ENCODE data around the gene PAQR5. TPM values are rescaled to one million over a fixed set of nuclear protein-coding genes. Genes with fewer than 3 reads are reported as not detected.

PAQR5 gene
- total and polyA plus RNA-seq, 4 donors: 0.19 to 1.1 (median 0.53) TPM

GRCh38 chr15:69380100-69380725, 81.5 kb downstream of the PAQR5 start:
- DNase-seq (ENCODE audit: low spot score): no peak
- no peak overlapping the region for H3K27ac ChIP-seq (ENCODE audit: low read depth in 1 of 2, low read length in 2 of 2)
- TF ChIP-seq, protein P1, sequence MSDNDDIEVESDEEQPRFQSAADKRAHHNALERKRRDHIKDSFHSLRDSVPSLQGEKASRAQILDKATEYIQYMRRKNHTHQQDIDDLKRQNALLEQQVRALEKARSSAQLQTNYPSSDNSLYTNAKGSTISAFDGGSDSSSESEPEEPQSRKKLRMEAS (IDR thresholded peaks at IDR 0.05): no peak
- TF ChIP-seq FOXA2 (IDR thresholded peaks at IDR 0.05) (no peak), NR2F2 (IDR thresholded peaks at IDR 0.05) (no peak), ATF3 (IDR thresholded peaks at IDR 0.05) (no peak), HNF4A (conservative IDR thresholded peaks at IDR 0.05) (no peak), YY1 (IDR thresholded peaks at IDR 0.05) (no peak), EGR1 (IDR thresholded peaks at IDR 0.05; ENCODE audit: low read depth in 2 of 2) (no peak), RAD21 (IDR thresholded peaks at IDR 0.05) (no peak), GABPA (IDR thresholded peaks at IDR 0.05 in 1 of 2, conservative IDR thresholded peaks at IDR 0.05 in 1 of 2) (no peak), SP1 (IDR thresholded peaks at IDR 0.05) (no peak), JUND (IDR thresholded peaks at IDR 0.05) (no peak), FOXA1 (IDR thresholded peaks at IDR 0.05) (no peak), HNF4G (IDR thresholded peaks at IDR 0.05) (no peak), RXRA (IDR thresholded peaks at IDR 0.05) (no peak), TAF1 (conservative IDR thresholded peaks at IDR 0.05) (no peak), CTCF (IDR thresholded peaks at IDR 0.05; ENCODE audit: low read depth, low read length, missing input control) (no peak)
- TF ChIP-seq, protein P2, sequence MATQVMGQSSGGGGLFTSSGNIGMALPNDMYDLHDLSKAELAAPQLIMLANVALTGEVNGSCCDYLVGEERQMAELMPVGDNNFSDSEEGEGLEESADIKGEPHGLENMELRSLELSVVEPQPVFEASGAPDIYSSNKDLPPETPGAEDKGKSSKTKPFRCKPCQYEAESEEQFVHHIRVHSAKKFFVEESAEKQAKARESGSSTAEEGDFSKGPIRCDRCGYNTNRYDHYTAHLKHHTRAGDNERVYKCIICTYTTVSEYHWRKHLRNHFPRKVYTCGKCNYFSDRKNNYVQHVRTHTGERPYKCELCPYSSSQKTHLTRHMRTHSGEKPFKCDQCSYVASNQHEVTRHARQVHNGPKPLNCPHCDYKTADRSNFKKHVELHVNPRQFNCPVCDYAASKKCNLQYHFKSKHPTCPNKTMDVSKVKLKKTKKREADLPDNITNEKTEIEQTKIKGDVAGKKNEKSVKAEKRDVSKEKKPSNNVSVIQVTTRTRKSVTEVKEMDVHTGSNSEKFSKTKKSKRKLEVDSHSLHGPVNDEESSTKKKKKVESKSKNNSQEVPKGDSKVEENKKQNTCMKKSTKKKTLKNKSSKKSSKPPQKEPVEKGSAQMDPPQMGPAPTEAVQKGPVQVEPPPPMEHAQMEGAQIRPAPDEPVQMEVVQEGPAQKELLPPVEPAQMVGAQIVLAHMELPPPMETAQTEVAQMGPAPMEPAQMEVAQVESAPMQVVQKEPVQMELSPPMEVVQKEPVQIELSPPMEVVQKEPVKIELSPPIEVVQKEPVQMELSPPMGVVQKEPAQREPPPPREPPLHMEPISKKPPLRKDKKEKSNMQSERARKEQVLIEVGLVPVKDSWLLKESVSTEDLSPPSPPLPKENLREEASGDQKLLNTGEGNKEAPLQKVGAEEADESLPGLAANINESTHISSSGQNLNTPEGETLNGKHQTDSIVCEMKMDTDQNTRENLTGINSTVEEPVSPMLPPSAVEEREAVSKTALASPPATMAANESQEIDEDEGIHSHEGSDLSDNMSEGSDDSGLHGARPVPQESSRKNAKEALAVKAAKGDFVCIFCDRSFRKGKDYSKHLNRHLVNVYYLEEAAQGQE (IDR thresholded peaks at IDR 0.05): no peak
- TF ChIP-seq, protein P3, sequence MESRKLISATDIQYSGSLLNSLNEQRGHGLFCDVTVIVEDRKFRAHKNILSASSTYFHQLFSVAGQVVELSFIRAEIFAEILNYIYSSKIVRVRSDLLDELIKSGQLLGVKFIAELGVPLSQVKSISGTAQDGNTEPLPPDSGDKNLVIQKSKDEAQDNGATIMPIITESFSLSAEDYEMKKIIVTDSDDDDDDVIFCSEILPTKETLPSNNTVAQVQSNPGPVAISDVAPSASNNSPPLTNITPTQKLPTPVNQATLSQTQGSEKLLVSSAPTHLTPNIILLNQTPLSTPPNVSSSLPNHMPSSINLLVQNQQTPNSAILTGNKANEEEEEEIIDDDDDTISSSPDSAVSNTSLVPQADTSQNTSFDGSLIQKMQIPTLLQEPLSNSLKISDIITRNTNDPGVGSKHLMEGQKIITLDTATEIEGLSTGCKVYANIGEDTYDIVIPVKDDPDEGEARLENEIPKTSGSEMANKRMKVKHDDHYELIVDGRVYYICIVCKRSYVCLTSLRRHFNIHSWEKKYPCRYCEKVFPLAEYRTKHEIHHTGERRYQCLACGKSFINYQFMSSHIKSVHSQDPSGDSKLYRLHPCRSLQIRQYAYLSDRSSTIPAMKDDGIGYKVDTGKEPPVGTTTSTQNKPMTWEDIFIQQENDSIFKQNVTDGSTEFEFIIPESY (IDR thresholded peaks at IDR 0.05): no peak
- WGBS: 64% methylated on average over 9 of the region's 9 CpGs
- H3K36me3 ChIP-seq (ENCODE audit: control insufficient read depth in 4 of 4, insufficient read depth in 3 of 4, low read depth in 1 of 4, low read length in 3 of 4): no peaks in the 10 kb centered on the region
- H3K4me3 ChIP-seq (ENCODE audit: low read depth in 1 of 3, low read length in 3 of 3): no peak overlapping the region
- H3K9me3 ChIP-seq (ENCODE audit: control insufficient read depth in 4 of 4, low read length in 3 of 4): no peaks in the 10 kb centered on the region
- H3K4me1 ChIP-seq (ENCODE audit: control insufficient read depth in 4 of 4, insufficient read depth in 4 of 4, low read length in 3 of 4): no peaks in the 10 kb centered on the region
- peaks cover 0 to 4% (median 0%) of the 10 kb centered on the region in 4 donors for H3K27me3 ChIP-seq (ENCODE audit: control insufficient read depth in 4 of 4, insufficient read depth in 4 of 4, low read length in 3 of 4)
- no peak overlapping the region for H3K9ac ChIP-seq (ENCODE audit: low read depth in 1 of 2, low read length in 2 of 2)

All from liver (tissue), 9 donors.